HCT116 (cell line): ENCODE data around the gene BCAR3. TPM values are rescaled to one million over a fixed set of nuclear protein-coding genes. Genes with fewer than 3 reads are reported as not detected.

Source experiments
- ATAC-seq: fragments of 200-7000 bp; cut with Tn5 transposase; 2 replicates; pipeline ENCODE4 v1.9.1; 2020; ENCODE audit warnings: mild to moderate bottlenecking, moderate library complexity
- BruUV-seq: library from RNA; stranded (reverse); fragments of 400-500 nt; replicated peaks from 2 replicates; lab custom pipeline; 2021; lab: Mats Ljungman, UMichigan
- CTCF ChIA-PET: fragments of 300-600 bp; sonication (Branson Sonifier 250); formaldehyde crosslinking; loops from one replicate; lab custom pipeline; 2021; ENCODE audit warnings: antibody characterized with exemption; lab: Charles Lee
- POLR2A ChIA-PET: fragments of 300-600, 350-600 bp; sonication (Branson Sonifier 250); formaldehyde crosslinking; loops from one replicate; lab custom pipeline; 2021; ENCODE audit warnings: antibody characterized with exemption; lab: Charles Lee
- RAD21 ChIA-PET, 2 experiments: fragments of 300-600 bp; sonication (Branson Sonifier 250); formaldehyde crosslinking; loops; one replicate each; lab custom pipeline; 2023; ENCODE audit warnings: low total read pairs in 2 of 2; ENCODE audit not compliant: uncharacterized antibody in 2 of 2, unreplicated experiment in 2 of 2, low non-redundant PET in 1 of 2; lab: Charles Lee
- DNase-seq: peaks from one replicate; pipeline ENCODE4 v3.0.0-alpha.2; 2010; ENCODE audit warnings: low read depth, low spot score
- H2AFZ ChIP-seq: fragments of 200-600 bp; shearing (Covaris generic), sonication (generic); 2 replicates; pipeline ENCODE4 v1.6.1; 2017; ENCODE audit warnings: low read depth, mixed run types, mixed read lengths, antibody characterized with exemption, low read length; ENCODE audit not compliant: poor library complexity, severe bottlenecking
- H3K27ac ChIP-seq: 2 replicates; pipeline ENCODE4 v1.5.1; 2012; ENCODE audit warnings: low read depth, low read length
- H3K27me3 ChIP-seq: fragments of 200-600 bp; sonication (generic); 2 replicates; pipeline ENCODE4 v1.6.1; 2016; ENCODE audit warnings: mixed run types, low read length, mixed read lengths; ENCODE audit not compliant: insufficient read depth
- H3K36me3 ChIP-seq, 2 experiments: fragments of 200-500 bp in 1 of 2; fragments of 200-600 bp in 1 of 2; sonication (Bioruptor generic) in 1 of 2; sonication (generic) in 1 of 2; 2 replicates each; pipeline versions ENCODE4 v1.5.1 to v1.6.1; 2014 to 2016; ENCODE audit warnings: low read length in 2 of 2, inconsistent platforms in 1 of 2, mixed read lengths in 1 of 2, mixed run types in 1 of 2; ENCODE audit not compliant: insufficient read depth in 2 of 2, control insufficient read depth in 1 of 2
- H3K4me1 ChIP-seq, 2 experiments: fragments of 200-600 bp in 1 of 2; sonication (generic) in 1 of 2; 2 replicates each; pipeline versions ENCODE4 v1.5.1 to v1.6.1; 2012 to 2017; ENCODE audit warnings: low read length in 2 of 2, inconsistent platforms in 1 of 2, mild to moderate bottlenecking in 1 of 2, mixed read lengths in 1 of 2, mixed run types in 1 of 2, moderate library complexity in 1 of 2; ENCODE audit not compliant: insufficient read depth in 2 of 2, control insufficient read depth in 1 of 2
- H3K4me2 ChIP-seq: fragments of 200-600 bp; sonication (generic); 2 replicates; pipeline ENCODE4 v1.6.1; 2017; ENCODE audit warnings: mixed run types, low read length, mixed read lengths
- H3K4me3 ChIP-seq, 2 experiments: fragments of 200-600 bp in 1 of 2; sonication (generic) in 1 of 2; replicated peaks in 1 of 2; 2 replicates each; pipeline ENCODE4 v1.5.1; 2011 to 2016; ENCODE audit warnings: low read length in 2 of 2, control low read depth in 1 of 2, low read depth in 1 of 2, mild to moderate bottlenecking in 1 of 2, mixed read lengths in 1 of 2, mixed run types in 1 of 2
- H3K79me2 ChIP-seq: fragments of 200-600 bp; sonication (generic); 2 replicates; pipeline ENCODE4 v1.6.1; 2017; ENCODE audit warnings: mild to moderate bottlenecking, mixed run types, low read length, moderate library complexity, mixed read lengths; ENCODE audit not compliant: insufficient read depth
- H3K9ac ChIP-seq: fragments of 200-600 bp; sonication (generic); 2 replicates; pipeline ENCODE4 v1.6.1; 2016; ENCODE audit warnings: low read length, mixed read lengths
- H3K9me2 ChIP-seq: fragments of 200-600 bp; sonication (generic), shearing (Covaris generic); 2 replicates; pipeline ENCODE4 v1.6.1; 2017; ENCODE audit warnings: mixed run types, mild to moderate bottlenecking, moderate library complexity; ENCODE audit not compliant: insufficient read depth
- H3K9me3 ChIP-seq, 2 experiments: fragments of 200-500 bp in 1 of 2; fragments of 200-600 bp in 1 of 2; sonication (Bioruptor generic) in 1 of 2; sonication (generic) in 1 of 2; 2 replicates each; pipeline ENCODE4 v1.6.1; 2014 to 2017; ENCODE audit warnings: low read length in 2 of 2, mixed read lengths in 2 of 2, inconsistent platforms in 1 of 2, low read depth in 1 of 2, mild to moderate bottlenecking in 1 of 2, mixed run types in 1 of 2, moderate library complexity in 1 of 2; ENCODE audit not compliant: control insufficient read depth in 1 of 2, insufficient read depth in 1 of 2
- H4K20me1 ChIP-seq: fragments of 200-600 bp; sonication (generic), shearing (Covaris generic); 2 replicates; pipeline ENCODE4 v1.6.1; 2017; ENCODE audit warnings: mixed run types, mild to moderate bottlenecking, moderate library complexity; ENCODE audit not compliant: insufficient read depth
- CBX3 ChIP-seq: IDR thresholded peaks from 2 replicates; pipeline ENCODE4 v1.6.1; 2012; ENCODE audit warnings: low read depth
- CTCF ChIP-seq, 3 experiments: fragments of 200-600 bp in 1 of 3; sonication (generic) in 1 of 3; IDR thresholded peaks in 2 of 3; conservative IDR thresholded peaks in 1 of 3; 2 replicates each; pipeline ENCODE4 v1.5.1; 2012 to 2017; ENCODE audit warnings: low read depth in 2 of 3, low read length in 2 of 3, antibody characterized with exemption in 1 of 3, borderline replicate concordance in 1 of 3, control low read depth in 1 of 3, mild to moderate bottlenecking in 1 of 3, mixed read lengths in 1 of 3, mixed run types in 1 of 3, moderate library complexity in 1 of 3; ENCODE audit not compliant: insufficient read depth in 1 of 3
- SIN3A ChIP-seq: IDR thresholded peaks from 2 replicates; pipeline ENCODE4 v1.6.1; 2012; ENCODE audit warnings: low read depth
- SRF ChIP-seq: IDR thresholded peaks from 2 replicates; pipeline ENCODE4 v1.6.1; 2012; ENCODE audit warnings: low read depth
- TCF7L2 ChIP-seq: IDR thresholded peaks from 2 replicates; pipeline ENCODE4 v1.7.0; 2011; ENCODE audit warnings: borderline replicate concordance, inconsistent platforms; ENCODE audit not compliant: insufficient read depth, insufficient read length; ENCODE audit errors: extremely low read depth
- YY1 ChIP-seq: IDR thresholded peaks from 2 replicates; pipeline ENCODE4 v1.6.1; 2011; ENCODE audit warnings: low read length, low read depth, moderate library complexity, mild to moderate bottlenecking; ENCODE audit not compliant: insufficient replicate concordance; ENCODE audit errors: extremely low read depth
- intact Hi-C: fragments of 100-400 bp; cut with micrococcal nuclease; formaldehyde crosslinking; loops from 2 replicates; pipeline ENCODE4 v1.10.0; 2022
- total RNA-seq: library from RNA; stranded (reverse); gene quantifications from one replicate; pipeline ENCODE4 v1.2.1, GENCODE V29; 2021; ENCODE audit not compliant: unreplicated experiment

BCAR3 gene
- total RNA-seq, 1 experiment from 2014 or later = 24.5 TPM

DNA sequence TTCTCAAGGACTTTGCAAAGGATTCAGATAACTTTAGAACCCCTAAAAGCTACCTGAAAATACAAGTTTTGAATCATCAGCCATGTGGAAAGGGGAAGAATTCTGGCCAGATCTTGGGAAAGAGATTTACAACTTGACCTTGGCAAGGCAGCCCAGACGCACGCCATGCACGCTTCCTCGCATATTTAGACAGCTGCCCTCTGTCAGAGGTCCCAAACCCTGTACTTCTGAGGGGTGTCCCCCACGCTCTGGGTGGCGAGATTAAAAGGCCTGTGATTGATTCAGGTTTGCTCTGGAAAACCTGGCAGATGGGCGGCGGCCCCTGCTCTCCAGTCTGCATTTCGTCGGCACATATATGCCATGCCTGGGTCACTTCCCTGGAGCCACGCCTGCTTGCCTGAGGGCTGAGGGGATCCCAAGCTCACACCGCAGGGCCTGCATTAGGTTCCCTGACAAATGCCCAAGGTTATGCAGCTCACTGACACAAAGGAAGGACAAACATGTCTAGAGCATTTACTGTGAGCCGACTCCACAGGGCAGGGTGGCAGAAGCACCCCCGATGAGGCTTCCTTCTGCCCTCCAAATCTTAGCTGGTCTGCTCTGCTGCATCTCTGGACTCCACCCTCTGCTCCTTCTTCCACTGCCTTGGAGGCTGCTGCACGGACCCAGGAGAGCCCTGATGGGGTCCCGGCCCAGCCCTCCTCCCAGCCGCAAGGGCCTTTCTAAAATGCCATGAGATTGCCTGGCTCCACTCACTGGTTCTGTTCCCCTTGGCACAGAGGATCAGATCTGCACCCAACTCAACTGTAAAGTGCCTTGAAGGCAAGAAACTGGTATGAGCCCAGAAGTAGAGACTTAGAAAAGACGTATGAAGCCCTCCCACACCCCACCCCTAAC, 103.9 kb downstream of the BCAR3 start:
- Histone ChIP-seq H3K79me2 (peaks cover 12% of the 10 kb centered on the region; the same call in 1 of the 2 replicates), H3K27ac (no peak overlapping the region), H4K20me1 (no peaks in the 10 kb centered on the region), H3K9ac (no peak overlapping the region), H3K4me3 (no peak overlapping the region), H3K4me2 (no peak overlapping the region), H2AFZ (no peak overlapping the region), H3K9me3 (no peaks in the 10 kb centered on the region), H3K27me3 (no peaks in the 10 kb centered on the region), H3K9me2 (no peaks in the 10 kb centered on the region), H3K4me1 (no peaks in the 10 kb centered on the region), H3K36me3 (peaks cover 3 to 50% of the 10 kb centered on the region in 2 experiments; a peak in 2 of 4 replicates)
- intact Hi-C loops = no loop called here
- DNase-seq (no peak), ATAC-seq (no peak)
- CTCF ChIA-PET = no interaction called here
- TF ChIP-seq CTCF (IDR thresholded peaks at IDR 0.05 in 2 of 3, conservative IDR thresholded peaks at IDR 0.05 in 1 of 3; ENCODE audit: borderline replicate concordance in 1 of 3, insufficient read depth in 1 of 3, low read depth in 2 of 3, low read length in 2 of 3) (no peak), SRF (no peak), SIN3A (no peak), TCF7L2 (no peak), CBX3 (no peak), YY1 (no peak)
- POLR2A ChIA-PET = interaction anchor here (1.3 kb wide), 1 partner anchor 16 kb away, joined by 3 read pairs; no protein-coding TSS in a partner anchor
- RAD21 ChIA-PET = no interaction called here
- no TSS peak for BruUV-seq
